Measurements from ENCODE around the gene CALD1.

CALD1 gene

GRCh38 chr7:134865001-134865845 is 85.8 kb downstream of the CALD1 start:
- TF ChIP-seq, protein P1, sequence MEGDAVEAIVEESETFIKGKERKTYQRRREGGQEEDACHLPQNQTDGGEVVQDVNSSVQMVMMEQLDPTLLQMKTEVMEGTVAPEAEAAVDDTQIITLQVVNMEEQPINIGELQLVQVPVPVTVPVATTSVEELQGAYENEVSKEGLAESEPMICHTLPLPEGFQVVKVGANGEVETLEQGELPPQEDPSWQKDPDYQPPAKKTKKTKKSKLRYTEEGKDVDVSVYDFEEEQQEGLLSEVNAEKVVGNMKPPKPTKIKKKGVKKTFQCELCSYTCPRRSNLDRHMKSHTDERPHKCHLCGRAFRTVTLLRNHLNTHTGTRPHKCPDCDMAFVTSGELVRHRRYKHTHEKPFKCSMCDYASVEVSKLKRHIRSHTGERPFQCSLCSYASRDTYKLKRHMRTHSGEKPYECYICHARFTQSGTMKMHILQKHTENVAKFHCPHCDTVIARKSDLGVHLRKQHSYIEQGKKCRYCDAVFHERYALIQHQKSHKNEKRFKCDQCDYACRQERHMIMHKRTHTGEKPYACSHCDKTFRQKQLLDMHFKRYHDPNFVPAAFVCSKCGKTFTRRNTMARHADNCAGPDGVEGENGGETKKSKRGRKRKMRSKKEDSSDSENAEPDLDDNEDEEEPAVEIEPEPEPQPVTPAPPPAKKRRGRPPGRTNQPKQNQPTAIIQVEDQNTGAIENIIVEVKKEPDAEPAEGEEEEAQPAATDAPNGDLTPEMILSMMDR (IDR thresholded peaks at IDR 0.05; ENCODE audit: insufficient read depth, missing control alignments) = no peak
- DNase-seq (ENCODE audit: insufficient read length, low spot score) (no peak), FAIRE-seq (no peak)

DNA sequence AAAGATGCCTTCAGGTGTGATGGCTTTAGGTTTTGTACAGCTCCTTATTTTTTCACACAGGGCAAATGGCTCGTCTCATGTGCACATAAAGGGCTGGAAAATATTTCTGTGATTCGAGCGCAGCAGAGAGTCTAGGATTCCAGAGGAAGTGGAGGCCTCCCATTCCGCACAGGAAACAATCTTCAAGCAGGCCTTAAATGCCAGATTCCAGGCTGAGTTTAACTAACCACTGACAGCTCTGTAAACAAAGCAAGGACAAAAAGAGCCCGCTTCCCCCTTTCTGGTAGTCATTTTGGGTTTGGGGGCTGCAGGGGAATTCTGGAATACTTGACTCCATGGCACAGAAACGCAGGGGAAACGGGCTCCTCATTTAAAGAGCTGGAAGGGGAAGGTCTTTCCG is 87.2 kb downstream of the CALD1 start:
- DNase-seq (ENCODE audit: insufficient read length, low spot score) (no peak), FAIRE-seq (no peak)
- TF ChIP-seq, protein P1 (IDR thresholded peaks at IDR 0.05; ENCODE audit: insufficient read depth, missing control alignments) = no peak

GRCh38 chr7:134870156-134870555 is 90.7 kb downstream of the CALD1 start:
- FAIRE-seq = no peak
- DNase-seq (ENCODE audit: insufficient read length, low spot score) = no peak
- TF ChIP-seq, protein P1 (IDR thresholded peaks at IDR 0.05; ENCODE audit: insufficient read depth, missing control alignments) = no peak

GRCh38 chr7:134870781-134871180 is 91.3 kb downstream of the CALD1 start:
- DNase-seq (ENCODE audit: insufficient read length, low spot score) (no peak), FAIRE-seq (no peak)
- TF ChIP-seq, protein P1 (IDR thresholded peaks at IDR 0.05; ENCODE audit: insufficient read depth, missing control alignments) = no peak

GRCh38 chr7:134873253-134873652 is 93.8 kb downstream of the CALD1 start:
- TF ChIP-seq, protein P1 (IDR thresholded peaks at IDR 0.05; ENCODE audit: insufficient read depth, missing control alignments) = no peak

GRCh38 chr7:134874407-134874806 is 95.0 kb downstream of the CALD1 start:
- DNase-seq (ENCODE audit: insufficient read length, low spot score) (no peak), FAIRE-seq (no peak)
- TF ChIP-seq, protein P1 (IDR thresholded peaks at IDR 0.05; ENCODE audit: insufficient read depth, missing control alignments) = no peak

More at GRCh38 chr7:134873253-134873652, 93.8 kb downstream of the CALD1 start:
- FAIRE-seq (no peak), DNase-seq (ENCODE audit: insufficient read length, low spot score) (no peak)

GRCh38 chr7:134875867-134876266 is 96.4 kb downstream of the CALD1 start:
- FAIRE-seq (no peak), DNase-seq (ENCODE audit: insufficient read length, low spot score) (no peak)
- TF ChIP-seq, protein P1 (IDR thresholded peaks at IDR 0.05; ENCODE audit: insufficient read depth, missing control alignments) = no peak

All from D721Med (cell line).